CD14-positive monocyte (primary cell): ENCODE measurements around the gene STK32B. TPM values are rescaled to one million over a fixed set of nuclear protein-coding genes. Genes with fewer than 3 reads are reported as not detected.

Experiments used
- DNase-seq, 3 donors: peaks; one replicate each; pipeline ENCODE4 v3.0.0-alpha.2; 2011 to 2022
- H2AFZ ChIP-seq: 2 replicates; pipeline ENCODE4 v1.6.0; 2012; ENCODE audit warnings: mild to moderate bottlenecking, low read depth, low read length, inconsistent platforms; ENCODE audit not compliant: insufficient read depth, poor library complexity, severe bottlenecking
- H3K27ac ChIP-seq, 2 donors: 1 replicate in 1 of 2; 2 replicates in 1 of 2; pipeline ENCODE4 v1.5.1; 2012 to 2013; ENCODE audit warnings: low read length in 2 of 2, control low read depth in 1 of 2, inconsistent platforms in 1 of 2, low read depth in 1 of 2, mild to moderate bottlenecking in 1 of 2
- H3K27me3 ChIP-seq, 2 donors: one replicate each; pipeline versions ENCODE4 v1.6.0 to v1.6.1; 2011 to 2013; ENCODE audit warnings: low read length in 2 of 2; ENCODE audit not compliant: control insufficient read depth in 2 of 2, insufficient read depth in 2 of 2
- H3K36me3 ChIP-seq, 2 donors: replicated peaks in 1 of 2; 1 replicate in 1 of 2; 2 replicates in 1 of 2; pipeline versions ENCODE4 v1.5.1 to v1.6.1; 2012 to 2013; ENCODE audit warnings: low read length in 2 of 2, control low read depth in 1 of 2, inconsistent platforms in 1 of 2, mild to moderate bottlenecking in 1 of 2; ENCODE audit not compliant: insufficient read depth in 2 of 2, control insufficient read depth in 1 of 2
- H3K4me1 ChIP-seq, 2 donors: 1 replicate in 1 of 2; 2 replicates in 1 of 2; pipeline versions ENCODE4 v1.5.1 to v1.6.1; 2012 to 2013; ENCODE audit warnings: low read length in 2 of 2, control low read depth in 1 of 2, inconsistent platforms in 1 of 2, mild to moderate bottlenecking in 1 of 2, moderate library complexity in 1 of 2; ENCODE audit not compliant: insufficient read depth in 2 of 2, control insufficient read depth in 1 of 2
- H3K4me2 ChIP-seq: replicated peaks from 2 replicates; pipeline ENCODE3; 2012; ENCODE audit warnings: low read length, moderate library complexity, mild to moderate bottlenecking; ENCODE audit not compliant: poor library complexity, severe bottlenecking; ENCODE audit errors: extremely low read depth
- H3K4me3 ChIP-seq, 3 experiments: fragments of 200-600 bp in 1 of 3; sonication (generic) in 1 of 3; replicated peaks in 1 of 3; 1 replicate in 2 of 3; 2 replicates in 1 of 3; pipeline ENCODE4 v1.5.1; 2011 to 2013; ENCODE audit warnings: low read length in 3 of 3, mild to moderate bottlenecking in 3 of 3, control low read depth in 2 of 3, low read depth in 2 of 3, inconsistent platforms in 1 of 3, moderate library complexity in 1 of 3
- H3K79me2 ChIP-seq: 2 replicates; pipeline ENCODE4 v1.6.0; 2012; ENCODE audit warnings: mild to moderate bottlenecking, control low read depth, inconsistent platforms, low read length, moderate library complexity; ENCODE audit not compliant: insufficient read depth
- H3K9ac ChIP-seq: 2 replicates; pipeline ENCODE4 v1.6.0; 2017; ENCODE audit warnings: low read length, mild to moderate bottlenecking; ENCODE audit not compliant: insufficient read depth, poor library complexity, severe bottlenecking
- H3K9me3 ChIP-seq, 2 donors: replicated peaks in 1 of 2; 1 replicate in 1 of 2; 2 replicates in 1 of 2; pipeline versions ENCODE4 v1.5.1 to v1.6.1; 2012 to 2013; ENCODE audit warnings: low read length in 2 of 2, control low read depth in 1 of 2; ENCODE audit not compliant: control insufficient read depth in 1 of 2, insufficient read depth in 1 of 2
- H4K20me1 ChIP-seq: 2 replicates; pipeline ENCODE4 v1.6.0; 2012; ENCODE audit warnings: mild to moderate bottlenecking, low read length, control low read depth, moderate library complexity; ENCODE audit not compliant: insufficient read depth
- H3K27ac Mint-ChIP-seq, 7 donors: one replicate each; pipeline ENCODE4 v1.8.0; 2020; ENCODE audit warnings: mild to moderate bottlenecking in 7 of 7, mixed read lengths in 7 of 7, moderate library complexity in 6 of 7, inconsistent platforms in 2 of 7
- H3K27me3 Mint-ChIP-seq, 3 donors: one replicate each; pipeline ENCODE4 v1.8.0; 2021 to 2022; ENCODE audit warnings: low read depth in 3 of 3, mild to moderate bottlenecking in 3 of 3, mixed read lengths in 3 of 3, moderate library complexity in 3 of 3, inconsistent platforms in 1 of 3
- H3K36me3 Mint-ChIP-seq, 2 donors: one replicate each; pipeline ENCODE4 v1.8.0; 2020; ENCODE audit warnings: mixed read lengths in 2 of 2, inconsistent platforms in 1 of 2, mild to moderate bottlenecking in 1 of 2
- H3K4me1 Mint-ChIP-seq: one replicate; pipeline ENCODE4 v1.8.0; 2020; ENCODE audit warnings: mild to moderate bottlenecking, mixed read lengths
- H3K4me3 Mint-ChIP-seq, 2 donors: one replicate each; pipeline ENCODE4 v1.8.0; 2020; ENCODE audit warnings: mild to moderate bottlenecking in 2 of 2, mixed read lengths in 2 of 2, moderate library complexity in 1 of 2
- H3K9me3 Mint-ChIP-seq, 7 donors: one replicate each; pipeline ENCODE4 v1.8.0; 2020 to 2022; ENCODE audit warnings: mixed read lengths in 7 of 7, mild to moderate bottlenecking in 6 of 7, moderate library complexity in 6 of 7, inconsistent platforms in 2 of 7
- WGBS: methylation state at CpG from one replicate; pipeline ENCODE4 v1.1.5; 2013; ENCODE audit warnings: missing lambda C conversion rate; ENCODE audit not compliant: insufficient coverage; 5-methylcytosine and 5-hydroxymethylcytosine counted together
- intact Hi-C, 2 donors: fragments of 100-400 bp; cut with micrococcal nuclease; formaldehyde crosslinking; loops; one replicate each; pipeline versions ENCODE4 v1.15.0 to v1.15.1; 2023
- polyA plus RNA-seq, 3 donors: library from polyadenylated mRNA; depleted of rRNA in 1 of 3; unstranded in 2 of 3; stranded (reverse) in 1 of 3; fragments of 300-500 nt in 2 of 3; fragments of >200 nt in 1 of 3; fragmentation: Illumina TruSeq in 2 of 3; gene quantifications; 1 replicate in 2 of 3; 2 replicates in 1 of 3; pipeline ENCODE4 v1.2.3, GENCODE V29; 2012 to 2021
- TF ChIP-seq, protein P1 (sequence below): fragments of 200-600 bp; IDR thresholded peaks from one replicate; pipeline ENCODE4 v1.8.0; 2022; ENCODE audit warnings: antibody characterized with exemption, mild to moderate bottlenecking

STK32B gene
- polyA plus RNA-seq, 3 donors: 0.61 to 1.7 (median 0.75) TPM

DNA sequence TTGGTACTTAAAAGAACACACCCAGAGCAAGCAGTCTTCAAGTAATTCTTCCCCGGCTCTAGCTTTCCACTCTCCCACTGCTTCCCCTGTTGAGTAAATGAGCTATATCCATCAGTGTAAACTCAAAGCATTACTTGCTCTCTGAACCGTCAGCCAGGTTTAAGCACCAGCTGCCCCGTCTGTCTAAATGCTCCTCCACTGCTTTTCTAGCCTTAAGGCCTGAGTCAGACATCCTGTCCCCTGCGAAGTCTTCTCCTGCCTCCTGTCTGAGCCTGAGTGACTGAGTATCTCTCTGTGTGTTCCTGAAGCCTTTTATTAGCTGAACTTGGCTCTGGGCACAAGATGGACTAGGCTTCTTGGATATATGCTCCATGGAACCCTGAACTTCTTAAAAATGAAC lies 205.1 kb downstream of the STK32B start:
- no peak overlapping the region for H2AFZ ChIP-seq
- H3K27me3 ChIP-seq: no peaks in the 10 kb centered on the region
- no peak overlapping the region for H3K4me3 ChIP-seq
- no peak overlapping the region for H3K4me2 ChIP-seq
- H3K9me3 Mint-ChIP-seq: peaks cover 0 to 2% (median 0%) of the 10 kb centered on the region in 7 donors
- no peaks in the 10 kb centered on the region for H3K79me2 ChIP-seq
- no peaks in the 10 kb centered on the region for H3K4me1 ChIP-seq
- H3K4me3 Mint-ChIP-seq: no peak overlapping the region
- H4K20me1 ChIP-seq: no peaks in the 10 kb centered on the region
- no peak overlapping the region for H3K9ac ChIP-seq
- intact Hi-C loops: no loop called here
- TF ChIP-seq, protein P1, sequence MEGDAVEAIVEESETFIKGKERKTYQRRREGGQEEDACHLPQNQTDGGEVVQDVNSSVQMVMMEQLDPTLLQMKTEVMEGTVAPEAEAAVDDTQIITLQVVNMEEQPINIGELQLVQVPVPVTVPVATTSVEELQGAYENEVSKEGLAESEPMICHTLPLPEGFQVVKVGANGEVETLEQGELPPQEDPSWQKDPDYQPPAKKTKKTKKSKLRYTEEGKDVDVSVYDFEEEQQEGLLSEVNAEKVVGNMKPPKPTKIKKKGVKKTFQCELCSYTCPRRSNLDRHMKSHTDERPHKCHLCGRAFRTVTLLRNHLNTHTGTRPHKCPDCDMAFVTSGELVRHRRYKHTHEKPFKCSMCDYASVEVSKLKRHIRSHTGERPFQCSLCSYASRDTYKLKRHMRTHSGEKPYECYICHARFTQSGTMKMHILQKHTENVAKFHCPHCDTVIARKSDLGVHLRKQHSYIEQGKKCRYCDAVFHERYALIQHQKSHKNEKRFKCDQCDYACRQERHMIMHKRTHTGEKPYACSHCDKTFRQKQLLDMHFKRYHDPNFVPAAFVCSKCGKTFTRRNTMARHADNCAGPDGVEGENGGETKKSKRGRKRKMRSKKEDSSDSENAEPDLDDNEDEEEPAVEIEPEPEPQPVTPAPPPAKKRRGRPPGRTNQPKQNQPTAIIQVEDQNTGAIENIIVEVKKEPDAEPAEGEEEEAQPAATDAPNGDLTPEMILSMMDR: no peak
- DNase-seq: no peak
- H3K27ac ChIP-seq: no peak overlapping the region
- WGBS: 100% methylated on average over 3 of the region's 4 CpGs
- no peaks in the 10 kb centered on the region for H3K9me3 ChIP-seq
- H3K36me3 Mint-ChIP-seq: no peaks in the 10 kb centered on the region
- no peaks in the 10 kb centered on the region for H3K4me1 Mint-ChIP-seq
- H3K27ac Mint-ChIP-seq: no peak overlapping the region
- no peaks in the 10 kb centered on the region for H3K27me3 Mint-ChIP-seq
- no peaks in the 10 kb centered on the region for H3K36me3 ChIP-seq

DNA sequence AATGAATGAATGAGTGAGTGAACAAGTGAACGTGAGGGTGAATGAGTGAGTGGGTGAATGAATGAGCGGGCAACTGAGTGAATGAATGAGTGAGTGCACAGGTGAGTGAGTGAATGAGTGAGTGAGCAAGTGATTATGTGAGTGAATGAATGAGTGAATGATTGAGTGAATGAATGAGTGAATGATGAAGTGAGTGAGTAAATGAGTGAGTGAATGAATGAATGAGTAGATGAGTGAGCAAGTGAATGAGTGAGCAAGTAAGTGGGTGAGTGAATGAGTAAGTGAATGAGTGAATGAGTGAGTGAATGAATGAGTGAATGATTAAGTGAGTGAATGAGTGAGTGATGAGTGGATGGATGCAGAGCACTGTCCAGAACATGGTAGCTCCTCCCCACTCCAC lies 205.8 kb downstream of the STK32B start:
- Histone ChIP-seq H3K9ac (no peak overlapping the region), H3K27me3 (no peaks in the 10 kb centered on the region), H3K36me3 (no peaks in the 10 kb centered on the region), H3K4me2 (no peak overlapping the region), H2AFZ (no peak overlapping the region), H3K4me1 (no peaks in the 10 kb centered on the region), H3K4me3 (no peak overlapping the region), H4K20me1 (no peaks in the 10 kb centered on the region), H3K27ac (no peak overlapping the region), H3K9me3 (no peaks in the 10 kb centered on the region), H3K79me2 (no peaks in the 10 kb centered on the region)
- TF ChIP-seq, protein P1: no peak
- H3K27me3 Mint-ChIP-seq: no peaks in the 10 kb centered on the region
- peaks cover 0 to 2% (median 0%) of the 10 kb centered on the region in 7 donors for H3K9me3 Mint-ChIP-seq
- H3K27ac Mint-ChIP-seq: no peak overlapping the region
- no peak for DNase-seq
- H3K4me3 Mint-ChIP-seq: no peak overlapping the region
- H3K4me1 Mint-ChIP-seq: no peaks in the 10 kb centered on the region
- WGBS: 100% methylated on average over 2 of the region's 2 CpGs
- intact Hi-C loops: no loop called here
- H3K36me3 Mint-ChIP-seq: no peaks in the 10 kb centered on the region
